Measurements from ENCODE around the gene EIPR1. TPM values are rescaled to one million over a fixed set of nuclear protein-coding genes. Genes with fewer than 3 reads are reported as not detected.
A peak's percentile ranks its signal among the peaks of the same experiment; 100 is the strongest.

Gene EIPR1
- polyA plus RNA-seq, 2 of the 4 experiments (the other 2 are of a cell fraction) = 55.0 to 65.0 TPM

DNA sequence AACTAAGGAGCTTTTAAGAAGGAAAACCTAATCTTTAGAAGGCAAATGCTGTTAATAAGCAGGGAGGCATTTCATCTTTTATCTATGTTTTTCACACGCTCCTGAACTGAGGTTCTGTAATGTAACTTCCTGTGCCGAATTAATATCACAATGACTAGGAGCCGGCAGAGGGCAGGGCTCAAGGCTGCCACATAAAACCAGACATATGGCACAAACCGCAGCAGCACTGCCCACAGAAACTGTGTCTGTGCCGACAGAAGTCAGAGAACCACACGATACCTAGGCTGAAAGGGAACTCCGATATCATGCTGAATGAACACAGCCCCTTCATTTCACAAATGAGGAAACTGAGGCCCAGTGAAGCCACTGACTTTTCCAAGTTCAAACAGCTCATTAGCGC lies 112.1 kb downstream of the EIPR1 start:
- no peaks in the 10 kb centered on the region for H3K9me3 ChIP-seq
- no peak overlapping the region for H3K4me2 ChIP-seq
- TF ChIP-seq ESRRA (IDR thresholded peaks at IDR 0.05; ENCODE audit: borderline replicate concordance, low read length) (no peak), JUNB (IDR thresholded peaks at IDR 0.05) (no peak), HOXB5 (CRISPR knock-in tag; IDR thresholded peaks at IDR 0.05) (no peak), RCOR1 (IDR thresholded peaks at IDR 0.05; ENCODE audit: low read depth, low read length) (no peak), NPAS2 (CRISPR knock-in tag; IDR thresholded peaks at IDR 0.05; ENCODE audit: borderline replicate concordance) (no peak), PHF8 (IDR thresholded peaks at IDR 0.05; ENCODE audit: borderline replicate concordance, low read depth) (no peak), EHF (CRISPR knock-in tag; IDR thresholded peaks at IDR 0.05) (no peak), POLR2A (IDR thresholded peaks at IDR 0.05; ENCODE audit: low read length) (no peak), CEBPB (IDR thresholded peaks at IDR 0.05) (no peak), KDM1A (IDR thresholded peaks at IDR 0.05; ENCODE audit: low read depth) (no peak), KDM5A (IDR thresholded peaks at IDR 0.05) (no peak), POLR2AphosphoS2 (conservative IDR thresholded peaks at IDR 0.05; ENCODE audit: low read length) (no peak), ZC3H11A (IDR thresholded peaks at IDR 0.05) (no peak), CBX8 (IDR thresholded peaks at IDR 0.05) (no peak)
- TF ChIP-seq, protein P1, sequence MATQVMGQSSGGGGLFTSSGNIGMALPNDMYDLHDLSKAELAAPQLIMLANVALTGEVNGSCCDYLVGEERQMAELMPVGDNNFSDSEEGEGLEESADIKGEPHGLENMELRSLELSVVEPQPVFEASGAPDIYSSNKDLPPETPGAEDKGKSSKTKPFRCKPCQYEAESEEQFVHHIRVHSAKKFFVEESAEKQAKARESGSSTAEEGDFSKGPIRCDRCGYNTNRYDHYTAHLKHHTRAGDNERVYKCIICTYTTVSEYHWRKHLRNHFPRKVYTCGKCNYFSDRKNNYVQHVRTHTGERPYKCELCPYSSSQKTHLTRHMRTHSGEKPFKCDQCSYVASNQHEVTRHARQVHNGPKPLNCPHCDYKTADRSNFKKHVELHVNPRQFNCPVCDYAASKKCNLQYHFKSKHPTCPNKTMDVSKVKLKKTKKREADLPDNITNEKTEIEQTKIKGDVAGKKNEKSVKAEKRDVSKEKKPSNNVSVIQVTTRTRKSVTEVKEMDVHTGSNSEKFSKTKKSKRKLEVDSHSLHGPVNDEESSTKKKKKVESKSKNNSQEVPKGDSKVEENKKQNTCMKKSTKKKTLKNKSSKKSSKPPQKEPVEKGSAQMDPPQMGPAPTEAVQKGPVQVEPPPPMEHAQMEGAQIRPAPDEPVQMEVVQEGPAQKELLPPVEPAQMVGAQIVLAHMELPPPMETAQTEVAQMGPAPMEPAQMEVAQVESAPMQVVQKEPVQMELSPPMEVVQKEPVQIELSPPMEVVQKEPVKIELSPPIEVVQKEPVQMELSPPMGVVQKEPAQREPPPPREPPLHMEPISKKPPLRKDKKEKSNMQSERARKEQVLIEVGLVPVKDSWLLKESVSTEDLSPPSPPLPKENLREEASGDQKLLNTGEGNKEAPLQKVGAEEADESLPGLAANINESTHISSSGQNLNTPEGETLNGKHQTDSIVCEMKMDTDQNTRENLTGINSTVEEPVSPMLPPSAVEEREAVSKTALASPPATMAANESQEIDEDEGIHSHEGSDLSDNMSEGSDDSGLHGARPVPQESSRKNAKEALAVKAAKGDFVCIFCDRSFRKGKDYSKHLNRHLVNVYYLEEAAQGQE (IDR thresholded peaks at IDR 0.05) = no peak
- H3K4me3 ChIP-seq = no peak overlapping the region
- DNase-seq (ENCODE audit: low read depth in 1 of 2, low spot score in 1 of 2) (no peak), FAIRE-seq (no peak), ATAC-seq (no peak)
- 89% methylated on average over 8 of the region's 8 CpGs for WGBS (ENCODE audit: missing lambda C conversion rate)
- no peaks in the 10 kb centered on the region for H3K4me1 ChIP-seq
- no peak overlapping the region for H3K27ac ChIP-seq
- CTCF ChIA-PET = interaction anchor here (1.1 to 1.3 kb wide), 3 partner anchors 8 to 23 kb away, joined by 3 read pairs; no protein-coding TSS in a partner anchor
- POLR2A ChIA-PET = no interaction called here

DNA sequence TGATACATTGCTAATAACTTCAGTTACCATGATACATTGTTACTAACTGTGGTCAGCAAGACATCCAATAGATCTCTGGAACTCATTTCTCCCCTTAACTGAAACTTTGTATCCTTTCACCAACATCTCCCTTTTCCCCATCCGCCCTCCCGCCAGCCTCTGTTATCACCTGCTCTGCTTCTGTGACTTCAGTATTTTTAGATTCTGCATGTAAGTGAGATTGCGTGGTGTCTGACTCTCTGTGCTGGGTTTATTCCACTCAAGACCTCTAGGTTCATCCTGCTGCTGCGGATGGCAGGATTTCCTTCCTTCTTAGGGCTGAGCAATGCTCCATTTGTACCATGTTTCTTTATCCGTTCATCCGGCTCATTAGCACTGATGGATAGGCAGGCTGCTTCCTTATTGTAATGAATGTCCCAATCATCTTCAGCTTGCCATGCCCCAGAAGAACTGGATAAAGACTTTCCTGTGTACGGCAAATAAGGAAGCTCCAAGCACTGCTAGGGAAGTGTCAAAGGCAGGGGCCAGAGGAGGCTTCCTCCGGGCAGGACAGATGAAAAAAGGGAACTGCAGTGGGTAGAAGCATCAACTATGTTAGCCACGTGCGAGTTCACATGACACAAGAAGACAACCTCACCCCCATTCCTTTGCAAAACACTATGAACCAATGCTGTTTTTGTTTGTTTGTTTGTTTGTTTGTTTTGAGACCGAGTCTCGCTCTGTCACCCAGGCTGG lies 113.4 kb downstream of the EIPR1 start:
- no peak for FAIRE-seq

DNA sequence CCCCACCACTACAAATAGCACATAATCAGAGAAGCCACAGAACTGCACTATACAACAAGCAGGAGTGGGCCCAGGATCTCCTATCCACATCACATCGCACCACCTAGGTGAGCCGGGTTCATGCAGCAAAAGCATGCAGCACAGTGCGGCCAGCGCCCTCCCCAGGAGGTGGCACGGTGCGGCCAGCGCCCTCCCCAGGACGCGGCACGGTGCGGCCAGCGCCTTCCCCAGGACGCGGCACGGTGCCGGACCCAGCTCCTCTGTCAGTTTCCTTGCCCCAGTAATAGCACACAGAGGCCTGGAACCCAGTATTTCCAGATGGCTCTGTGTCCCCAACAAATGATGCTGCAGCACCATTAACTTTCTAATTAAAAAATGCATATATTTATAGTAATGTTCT lies 114.1 kb downstream of the EIPR1 start:
- Histone ChIP-seq H3K27ac (no peak overlapping the region), H3K4me1 (no peaks in the 10 kb centered on the region), H3K4me2 (no peak overlapping the region), H3K9me3 (no peaks in the 10 kb centered on the region), H3K4me3 (no peak overlapping the region)
- TF ChIP-seq POLR2AphosphoS2 (conservative IDR thresholded peaks at IDR 0.05; ENCODE audit: low read length) = no peak
- no peak for TF ChIP-seq HDAC2 (IDR thresholded peaks at IDR 0.05)
- TF ChIP-seq ZSCAN20 (CRISPR knock-in tag; IDR thresholded peaks at IDR 0.05) = no peak
- no peak for TF ChIP-seq MYC (IDR thresholded peaks at IDR 0.05; ENCODE audit: borderline replicate concordance, low read length)
- TF ChIP-seq, protein P2, sequence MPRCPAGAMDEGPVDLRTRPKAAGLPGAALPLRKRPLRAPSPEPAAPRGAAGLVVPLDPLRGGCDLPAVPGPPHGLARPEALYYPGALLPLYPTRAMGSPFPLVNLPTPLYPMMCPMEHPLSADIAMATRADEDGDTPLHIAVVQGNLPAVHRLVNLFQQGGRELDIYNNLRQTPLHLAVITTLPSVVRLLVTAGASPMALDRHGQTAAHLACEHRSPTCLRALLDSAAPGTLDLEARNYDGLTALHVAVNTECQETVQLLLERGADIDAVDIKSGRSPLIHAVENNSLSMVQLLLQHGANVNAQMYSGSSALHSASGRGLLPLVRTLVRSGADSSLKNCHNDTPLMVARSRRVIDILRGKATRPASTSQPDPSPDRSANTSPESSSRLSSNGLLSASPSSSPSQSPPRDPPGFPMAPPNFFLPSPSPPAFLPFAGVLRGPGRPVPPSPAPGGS (IDR thresholded peaks at IDR 0.05) = no peak
- no peak for TF ChIP-seq CBX8 (IDR thresholded peaks at IDR 0.05)
- no peak for TF ChIP-seq RNF2 (IDR thresholded peaks at IDR 0.05; ENCODE audit: borderline replicate concordance, low read depth)
- no peak for TF ChIP-seq EHF (CRISPR knock-in tag; IDR thresholded peaks at IDR 0.05)
- no peak for TF ChIP-seq SMC3 (IDR thresholded peaks at IDR 0.05)
- no peak for TF ChIP-seq CHD4 (IDR thresholded peaks at IDR 0.05; ENCODE audit: borderline replicate concordance)
- TF ChIP-seq TP53 (CRISPR knock-in tag; IDR thresholded peaks at IDR 0.05) = no peak
- TF ChIP-seq ZFP36 (IDR thresholded peaks at IDR 0.05; ENCODE audit: borderline replicate concordance, partially characterized antibody) = no peak
- TF ChIP-seq EHMT2 (IDR thresholded peaks at IDR 0.05; ENCODE audit: low read depth) = no peak
- no peak for TF ChIP-seq NFE2L2 (conservative IDR thresholded peaks at IDR 0.05; ENCODE audit: low read length)
- no peak for FAIRE-seq
- ChIA-PET CTCF (no interaction called here), POLR2A (no interaction called here)
- 0 out of 6 replicates have a peak, but pooled peaks of 1 of the 2 experiments have one; percentile 12 for ATAC-seq
- no peak for DNase-seq (ENCODE audit: low read depth in 1 of 2, low spot score in 1 of 2)
- 93% methylated on average over 16 of the region's 16 CpGs for WGBS (ENCODE audit: missing lambda C conversion rate)

More for the DNA sequence above, 113.4 kb downstream of the EIPR1 start:
- ChIA-PET POLR2A (no interaction called here), CTCF (interaction anchor here (1.3 kb wide), 1 partner anchor 9 kb away, joined by 3 read pairs; no protein-coding TSS in a partner anchor)
- no peak for ATAC-seq
- Histone ChIP-seq H3K4me1 (no peaks in the 10 kb centered on the region), H3K9me3 (no peaks in the 10 kb centered on the region), H3K27ac (no peak overlapping the region), H3K4me2 (no peak overlapping the region), H3K4me3 (no peak overlapping the region)
- TF ChIP-seq GATA3 (IDR thresholded peaks at IDR 0.05; ENCODE audit: borderline replicate concordance) = no peak
- TF ChIP-seq HEYL (CRISPR knock-in tag; IDR thresholded peaks at IDR 0.05) = no peak
- no peak for TF ChIP-seq POLR2A (IDR thresholded peaks at IDR 0.05; ENCODE audit: low read length)
- TF ChIP-seq TFCP2L1 (CRISPR knock-in tag; IDR thresholded peaks at IDR 0.05) = no peak
- TF ChIP-seq RAD21 (conservative IDR thresholded peaks at IDR 0.05 in 1 of 2, IDR thresholded peaks at IDR 0.05 in 1 of 2) = no peak
- 87% methylated on average over 12 of the region's 12 CpGs for WGBS (ENCODE audit: missing lambda C conversion rate)
- no peak for DNase-seq (ENCODE audit: low read depth in 1 of 2, low spot score in 1 of 2)
